ENCODE results near the gene MMP25. TPM values are rescaled to one million over a fixed set of nuclear protein-coding genes. Genes with fewer than 3 reads are reported as not detected.
"Not testable (repeated sequence)": the region's sequence is repeated elsewhere in the genome, so short reads cannot be mapped to it uniquely, and the experiment has no call there.

The MMP25 gene
- total RNA-seq, 1 experiment from 2014 or later = 0.06 TPM

GRCh38 chr16:3080024-3080423 is 33.7 kb downstream of the MMP25 start:
- no peaks in the 10 kb centered on the region; the same call in 1 of the 2 replicates for H3K9me3 ChIP-seq (replicated peaks)
- H3K4me1 ChIP-seq = peaks cover 35% of the 10 kb centered on the region
- no peak overlapping the region for H3K27ac ChIP-seq
- no peak overlapping the region for H3K4me3 ChIP-seq
- H3K36me3 ChIP-seq = no peaks in the 10 kb centered on the region
- H3K27me3 ChIP-seq = no peaks in the 10 kb centered on the region
- DNase-seq = no peak

GRCh38 chr16:3081957-3082356 is 35.6 kb downstream of the MMP25 start:
- H3K27ac ChIP-seq; H3K9me3 ChIP-seq (replicated peaks); H3K27me3 ChIP-seq; H3K4me3 ChIP-seq; H3K36me3 ChIP-seq; DNase-seq: not testable (repeated sequence)
- peaks cover 23% of the 10 kb centered on the region for H3K4me1 ChIP-seq

GRCh38 chr16:3083408-3083807 is 37.0 kb downstream of the MMP25 start:
- not testable (repeated sequence) for H3K4me3 ChIP-seq; H3K27me3 ChIP-seq; H3K27ac ChIP-seq; H3K36me3 ChIP-seq; H3K9me3 ChIP-seq (replicated peaks); DNase-seq
- peaks cover 23% of the 10 kb centered on the region for H3K4me1 ChIP-seq

DNA sequence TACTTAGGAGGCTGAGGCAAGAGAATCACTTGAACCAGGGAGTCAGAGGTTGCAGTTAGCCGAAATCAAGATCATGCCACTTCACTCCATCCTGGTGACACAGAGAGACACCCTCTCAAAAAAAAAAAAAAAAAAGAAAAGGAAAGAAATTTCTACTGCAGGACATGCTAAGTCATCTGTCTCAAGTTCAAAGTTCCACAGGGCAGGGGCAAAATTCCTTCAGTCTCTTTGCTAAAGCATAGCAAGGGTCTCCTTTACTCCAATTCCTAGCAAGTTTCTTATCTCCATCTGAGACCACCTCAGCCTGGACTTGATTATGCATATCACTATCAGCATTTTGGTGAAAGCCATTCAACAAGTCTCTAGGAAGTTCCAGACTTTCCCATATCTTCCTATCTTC is 38.1 kb downstream of the MMP25 start:
- no peak overlapping the region for H3K4me3 ChIP-seq
- peaks cover 24% of the 10 kb centered on the region for H3K4me1 ChIP-seq
- H3K27me3 ChIP-seq = no peaks in the 10 kb centered on the region
- H3K27ac ChIP-seq = no peak overlapping the region
- no peak for DNase-seq
- no peaks in the 10 kb centered on the region for H3K36me3 ChIP-seq
- H3K9me3 ChIP-seq (replicated peaks) = no peaks in the 10 kb centered on the region

GRCh38 chr16:3084969-3085670 is 38.8 kb downstream of the MMP25 start:
- Histone ChIP-seq H3K9me3 (replicated peaks) (no peaks in the 10 kb centered on the region), H3K4me1 (peaks cover 26% of the 10 kb centered on the region), H3K27me3 (no peaks in the 10 kb centered on the region), H3K36me3 (no peaks in the 10 kb centered on the region), H3K27ac (no peak overlapping the region), H3K4me3 (no peak overlapping the region)
- no peak for DNase-seq

- Histone ChIP-seq H3K36me3 (no peaks in the 10 kb centered on the region), H3K27ac (no peak overlapping the region), H3K4me3 (no peak overlapping the region), H3K27me3 (no peaks in the 10 kb centered on the region), H3K4me1 (peaks cover 27% of the 10 kb centered on the region), H3K9me3 (replicated peaks) (no peaks in the 10 kb centered on the region)
- no peak for DNase-seq
Measured at GRCh38 chr16:3085868-3086595, 39.7 kb downstream of the MMP25 start.

GRCh38 chr16:3086596-3087242 is 40.4 kb downstream of the MMP25 start:
- Histone ChIP-seq H3K4me1 (peaks cover 33% of the 10 kb centered on the region), H3K27ac (no peak overlapping the region)

DNA sequence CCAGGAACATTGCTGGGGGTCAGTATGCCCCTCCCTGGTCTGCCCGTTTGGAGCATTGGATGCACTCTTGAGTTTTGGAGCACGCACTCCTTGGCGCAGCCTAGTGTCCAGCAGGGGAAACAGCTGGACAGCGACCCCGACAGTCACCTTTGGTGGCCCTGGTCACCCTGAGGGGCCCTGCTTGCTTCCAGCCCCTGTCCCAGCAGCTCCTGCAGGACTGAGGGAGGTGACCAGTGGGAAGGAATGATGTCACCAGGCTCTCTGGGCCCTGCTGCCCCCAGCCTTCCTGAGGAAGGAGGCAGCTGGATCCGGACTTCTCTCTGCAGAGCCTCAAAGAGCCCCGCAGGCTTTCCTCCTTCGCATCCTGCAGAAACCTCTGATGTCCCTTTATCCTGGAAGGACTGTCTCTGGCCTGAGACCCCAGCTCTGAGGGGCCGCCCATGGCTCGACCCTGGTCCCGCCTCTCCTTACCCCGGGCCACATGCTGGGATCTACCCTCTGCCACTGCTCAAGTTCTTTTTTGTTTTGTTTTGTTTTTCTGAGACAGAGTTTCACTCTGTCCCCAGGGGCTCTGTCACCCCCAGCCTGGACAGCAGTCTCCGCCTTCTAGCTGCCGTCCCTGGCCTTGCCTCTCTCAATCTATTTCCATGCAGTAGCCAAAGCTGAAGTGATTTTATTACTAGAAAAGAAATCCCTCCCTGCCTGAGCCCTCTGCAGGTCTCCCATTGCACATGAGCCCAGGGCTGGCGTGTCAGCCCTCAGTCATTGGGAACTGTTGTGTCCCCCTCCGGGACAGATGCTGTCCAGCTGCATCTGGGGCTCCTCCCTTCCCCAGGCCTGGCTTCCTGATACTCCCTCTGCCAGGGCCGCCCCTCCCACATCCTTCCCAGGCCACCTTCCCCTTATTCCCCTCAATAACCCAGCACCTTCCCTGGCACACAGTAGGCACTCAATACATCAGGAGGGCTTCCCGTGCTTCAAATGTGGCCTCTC is 41.2 kb downstream of the MMP25 start:
- Histone ChIP-seq H3K36me3 (no peaks in the 10 kb centered on the region), H3K27ac (no peak overlapping the region), H3K4me1 (peaks cover 36% of the 10 kb centered on the region), H3K4me3 (no peak overlapping the region), H3K9me3 (replicated peaks) (no peaks in the 10 kb centered on the region), H3K27me3 (no peaks in the 10 kb centered on the region)
- peak; percentile 31 to 53 for DNase-seq

More at GRCh38 chr16:3086596-3087242, 40.4 kb downstream of the MMP25 start:
- DNase-seq = no peak
- no peak overlapping the region for H3K4me3 ChIP-seq
- H3K9me3 ChIP-seq (replicated peaks) = no peaks in the 10 kb centered on the region
- H3K36me3 ChIP-seq = no peaks in the 10 kb centered on the region
- H3K27me3 ChIP-seq = no peaks in the 10 kb centered on the region

DNA sequence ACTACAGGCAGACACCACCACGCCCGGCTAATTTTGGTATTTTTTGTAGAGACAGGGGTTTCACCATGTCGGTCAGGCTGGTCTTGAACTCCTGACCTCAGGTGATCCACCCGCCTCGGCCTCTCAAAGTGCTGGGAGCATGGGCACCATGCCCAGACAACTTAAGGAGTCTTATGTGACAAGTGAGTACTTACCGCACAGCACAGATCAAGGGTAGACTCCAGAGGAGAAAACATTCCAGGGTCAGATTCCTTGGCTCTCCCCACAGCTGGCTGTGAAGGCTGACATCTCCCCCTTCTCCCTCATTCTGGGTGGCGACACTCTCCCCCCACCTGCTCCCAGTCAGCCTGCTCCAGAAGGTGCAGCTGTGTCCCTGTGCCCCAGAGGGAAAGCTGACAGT is 42.1 kb downstream of the MMP25 start:
- DNase-seq = peak; percentile 23 to 46
- no peaks in the 10 kb centered on the region for H3K27me3 ChIP-seq
- H3K27ac ChIP-seq = no peak overlapping the region
- H3K9me3 ChIP-seq (replicated peaks) = no peaks in the 10 kb centered on the region
- H3K4me1 ChIP-seq = peaks cover 41% of the 10 kb centered on the region
- no peak overlapping the region for H3K4me3 ChIP-seq
- no peaks in the 10 kb centered on the region for H3K36me3 ChIP-seq

DNA sequence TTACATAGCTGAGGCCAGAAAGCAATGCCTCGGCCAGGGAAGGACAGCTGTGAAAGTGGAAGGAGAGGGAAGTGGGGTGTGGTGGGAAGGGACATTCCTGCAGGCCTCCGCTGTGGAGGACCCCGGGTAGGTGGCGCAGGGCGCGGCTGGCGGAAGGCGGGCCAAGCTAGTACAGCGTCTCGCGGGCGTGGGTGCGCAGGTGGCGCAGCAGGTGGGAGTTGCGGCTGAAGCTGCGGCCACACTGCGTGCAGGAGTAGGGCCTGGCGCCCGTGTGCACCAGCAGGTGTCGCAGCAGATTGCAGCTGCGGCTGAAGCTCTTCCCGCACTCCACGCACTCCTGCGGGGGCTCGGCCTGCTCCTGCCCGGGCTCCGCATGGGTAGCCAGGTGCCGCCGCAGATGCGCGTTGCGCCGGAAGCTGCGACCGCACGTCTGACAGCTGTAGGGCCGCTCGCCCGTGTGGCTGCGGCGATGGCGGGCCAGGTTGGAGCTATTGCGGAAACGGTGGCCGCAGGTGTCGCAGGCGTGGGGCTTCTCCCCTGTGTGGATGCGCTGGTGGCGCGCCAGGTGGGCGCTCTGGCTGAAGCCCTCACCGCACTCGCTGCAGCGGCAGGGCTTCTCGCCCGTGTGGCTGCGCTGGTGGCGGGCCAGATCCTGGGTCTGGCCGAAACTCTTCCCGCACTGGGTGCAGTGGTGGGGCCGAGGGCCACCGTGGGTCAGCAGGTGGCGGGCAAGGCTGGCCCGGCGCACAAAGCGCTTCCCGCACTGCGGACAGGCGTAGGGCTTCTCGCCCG is 42.8 kb downstream of the MMP25 start:
- Histone ChIP-seq H3K4me3 (no peak overlapping the region), H3K4me1 (peaks cover 41% of the 10 kb centered on the region), H3K27ac (no peak overlapping the region), H3K9me3 (replicated peaks) (no peaks in the 10 kb centered on the region), H3K27me3 (no peaks in the 10 kb centered on the region), H3K36me3 (no peaks in the 10 kb centered on the region)
- DNase-seq = no peak

DNA sequence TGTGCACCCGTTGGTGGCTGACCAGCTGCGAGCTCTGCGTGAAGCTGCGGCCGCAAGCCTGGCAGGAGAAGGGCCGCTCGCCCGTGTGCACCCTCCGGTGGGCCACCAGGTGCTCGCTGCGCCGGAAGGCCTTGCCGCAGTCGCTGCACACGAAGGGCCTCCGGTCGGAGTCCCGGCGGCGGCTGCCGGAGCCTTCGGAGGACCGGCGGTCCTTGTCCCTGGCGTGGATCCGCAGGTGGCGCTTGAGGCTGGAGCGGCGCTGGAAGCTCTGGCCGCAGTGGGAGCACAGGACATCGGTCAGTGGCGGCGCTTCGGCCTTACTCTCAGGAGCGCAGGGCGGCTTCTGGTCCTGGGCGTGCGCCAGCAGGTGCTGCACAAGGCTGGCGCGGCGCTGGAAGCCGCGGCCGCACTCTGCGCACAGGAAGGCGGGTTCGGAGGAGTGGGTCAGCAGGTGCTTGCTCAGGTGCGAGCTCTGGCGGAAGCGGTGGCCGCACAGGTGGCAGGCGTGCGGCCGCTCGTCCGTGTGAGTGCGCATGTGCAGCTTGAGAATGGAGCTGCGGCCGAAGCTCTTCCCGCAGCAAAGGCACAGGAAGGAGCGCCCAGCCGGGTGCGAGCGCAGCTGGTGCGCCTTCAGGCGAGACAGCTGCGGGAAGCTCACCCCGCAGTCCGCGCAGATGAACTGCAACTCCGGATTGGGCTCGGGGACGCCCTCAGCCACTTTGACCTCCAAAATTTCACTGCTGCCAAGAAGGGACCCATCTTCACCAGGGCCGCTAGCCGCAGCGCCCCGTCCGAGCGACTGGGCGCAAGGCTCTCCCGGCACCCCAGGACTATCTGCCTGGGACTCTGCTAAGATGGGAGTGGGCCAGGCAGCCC is 43.6 kb downstream of the MMP25 start:
- no peak overlapping the region for H3K4me3 ChIP-seq
- peaks cover 41% of the 10 kb centered on the region for H3K4me1 ChIP-seq
- DNase-seq = peak; percentile 45 to 70
- H3K27ac ChIP-seq = no peak overlapping the region
- H3K36me3 ChIP-seq = no peaks in the 10 kb centered on the region
- H3K9me3 ChIP-seq (replicated peaks) = no peaks in the 10 kb centered on the region
- H3K27me3 ChIP-seq = no peaks in the 10 kb centered on the region

GRCh38 chr16:3091551-3091950 is 45.2 kb downstream of the MMP25 start:
- DNase-seq = no peak
- Histone ChIP-seq H3K27me3 (no peaks in the 10 kb centered on the region), H3K9me3 (replicated peaks) (no peaks in the 10 kb centered on the region), H3K4me1 (peaks cover 40% of the 10 kb centered on the region), H3K4me3 (no peak overlapping the region), H3K36me3 (no peaks in the 10 kb centered on the region), H3K27ac (no peak overlapping the region)

GRCh38 chr16:3092501-3092941 is 46.2 kb downstream of the MMP25 start:
- Histone ChIP-seq H3K27me3 (no peaks in the 10 kb centered on the region), H3K36me3 (no peaks in the 10 kb centered on the region), H3K4me3 (no peak overlapping the region), H3K27ac (peak overlapping the region; percentile 25; the same call in 1 of the 2 replicates), H3K9me3 (replicated peaks) (no peaks in the 10 kb centered on the region), H3K4me1 (peaks cover 36% of the 10 kb centered on the region)
- DNase-seq = peak; percentile 87 to 88

All from SJCRH30 (cell line).